Activated CD4-positive, alpha-beta T cell treated with anti-CD3 and anti-CD28 coated beads, Interleukin-2, amount 10 ng/mL, durations not matched to agents 24 days and 14 days (primary cell): ENCODE results near the gene MYL11. TPM values are rescaled to one million over a fixed set of nuclear protein-coding genes. Genes with fewer than 3 reads are reported as not detected.

Source experiments
- DNase-seq: peaks from one replicate; pipeline ENCODE4 v3.0.0; 2022
- H3K27ac Mint-ChIP-seq: one replicate; pipeline ENCODE4 v1.8.0; 2022; ENCODE audit warnings: mild to moderate bottlenecking, mixed read lengths
- H3K27me3 Mint-ChIP-seq: one replicate; pipeline ENCODE4 v1.8.0; 2022; ENCODE audit warnings: mixed read lengths
- H3K36me3 Mint-ChIP-seq: one replicate; pipeline ENCODE4 v1.8.0; 2022; ENCODE audit warnings: low read depth, mild to moderate bottlenecking, mixed read lengths
- H3K4me1 Mint-ChIP-seq: one replicate; pipeline ENCODE4 v1.8.0; 2021; ENCODE audit warnings: mixed read lengths
- H3K4me3 Mint-ChIP-seq: one replicate; pipeline ENCODE4 v1.8.0; 2022; ENCODE audit warnings: mild to moderate bottlenecking, moderate library complexity, mixed read lengths
- H3K9me3 Mint-ChIP-seq: one replicate; pipeline ENCODE4 v1.8.0; 2021; ENCODE audit warnings: mixed read lengths
- intact Hi-C: fragments of 100-400 bp; cut with micrococcal nuclease; formaldehyde crosslinking; loops from one replicate; pipeline ENCODE4 v1.15.1; 2023
- total RNA-seq: library from RNA; stranded (reverse); gene quantifications from 2 replicates; pipeline ENCODE4 v1.2.3, GENCODE V29; 2022

MYL11 gene
- total RNA-seq, 1 donor from 2014 or later, result 1.0 TPM

DNA sequence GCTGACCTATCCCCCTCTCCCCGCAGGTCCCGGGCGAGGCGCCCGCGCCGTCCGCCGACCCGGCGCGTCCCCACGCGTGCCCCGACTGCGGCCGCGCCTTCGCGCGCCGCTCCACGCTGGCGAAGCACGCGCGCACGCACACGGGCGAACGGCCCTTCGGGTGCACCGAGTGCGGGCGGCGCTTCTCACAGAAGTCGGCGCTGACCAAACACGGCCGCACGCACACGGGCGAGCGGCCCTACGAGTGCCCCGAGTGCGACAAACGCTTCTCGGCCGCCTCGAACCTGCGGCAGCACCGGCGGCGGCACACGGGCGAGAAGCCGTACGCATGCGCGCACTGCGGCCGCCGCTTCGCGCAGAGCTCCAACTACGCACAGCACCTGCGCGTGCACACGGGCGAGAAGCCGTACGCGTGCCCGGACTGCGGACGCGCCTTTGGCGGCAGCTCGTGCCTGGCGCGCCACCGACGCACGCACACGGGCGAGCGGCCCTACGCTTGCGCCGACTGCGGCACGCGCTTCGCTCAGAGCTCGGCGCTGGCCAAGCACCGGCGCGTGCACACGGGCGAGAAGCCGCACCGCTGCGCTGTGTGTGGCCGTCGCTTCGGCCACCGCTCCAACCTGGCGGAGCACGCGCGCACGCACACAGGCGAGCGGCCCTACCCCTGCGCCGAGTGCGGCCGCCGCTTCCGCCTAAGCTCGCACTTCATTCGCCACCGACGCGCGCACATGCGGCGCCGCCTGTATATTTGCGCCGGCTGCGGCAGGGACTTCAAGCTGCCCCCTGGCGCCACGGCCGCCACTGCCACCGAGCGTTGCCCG, 43.1 kb downstream of the MYL11 start:
- intact Hi-C loops, result loop anchor here (1.0 to 5.0 kb wide), 2 partner anchors 10 to 240 kb away; partner anchors contain the start of genes FBRS and ZNF771
- Mint-ChIP-seq H3K36me3 (peaks cover 44% of the 10 kb centered on the region), H3K27ac (peak overlapping the region; percentile 72), H3K4me3 (peak overlapping the region; percentile 65), H3K9me3 (no peaks in the 10 kb centered on the region), H3K4me1 (peaks cover 31% of the 10 kb centered on the region), H3K27me3 (no peaks in the 10 kb centered on the region)
- peak; percentile 97 for DNase-seq

DNA sequence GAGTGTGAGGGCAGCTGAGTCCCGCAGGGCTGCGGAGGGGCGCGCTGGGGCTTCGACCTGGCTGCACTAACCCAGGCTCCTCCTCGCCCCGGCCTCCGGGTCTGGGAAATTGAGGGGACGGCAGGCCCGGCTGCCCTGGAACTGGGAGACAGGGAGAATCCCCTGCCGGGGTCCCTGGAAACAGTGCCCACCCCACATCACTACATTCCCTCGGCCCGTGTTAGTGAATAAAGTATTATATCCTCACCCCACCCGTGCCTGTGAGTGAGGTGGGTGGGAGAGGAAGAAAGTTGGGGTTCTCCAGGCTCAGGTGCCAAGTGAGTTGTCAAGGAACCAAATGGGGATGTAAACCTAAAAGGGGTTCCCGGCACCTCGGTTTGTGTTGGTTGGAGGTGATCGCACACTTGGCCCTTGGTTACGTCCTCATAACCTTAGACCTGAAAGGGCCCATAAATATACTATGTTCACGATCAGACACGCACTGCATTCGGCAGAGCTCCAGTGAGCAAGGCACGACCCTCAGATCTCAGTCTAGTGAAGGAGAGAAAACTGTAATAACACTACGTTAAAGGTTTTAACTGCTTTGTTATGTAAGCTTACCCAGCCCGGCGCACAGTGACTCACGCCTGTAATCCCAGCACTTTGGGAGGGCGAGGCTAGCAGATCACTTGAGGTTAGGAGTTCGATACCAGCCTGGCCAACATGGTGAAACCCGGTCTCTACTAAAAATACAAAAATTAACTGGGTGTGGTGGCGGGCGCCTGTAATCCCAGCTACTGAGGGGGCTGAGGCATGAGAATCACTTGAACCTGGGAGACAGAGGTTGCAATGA, 44.0 kb downstream of the MYL11 start:
- intact Hi-C loops, result loop anchor here (5.0 kb wide), 1 partner anchor 239 kb away; the partner anchor contains the start of gene FBRS
- no peak for DNase-seq
- Mint-ChIP-seq H3K9me3 (no peaks in the 10 kb centered on the region), H3K36me3 (peaks cover 43% of the 10 kb centered on the region), H3K27ac (peak overlapping the region; percentile 72), H3K27me3 (no peaks in the 10 kb centered on the region), H3K4me3 (peak overlapping the region; percentile 65), H3K4me1 (peaks cover 29% of the 10 kb centered on the region)

DNA sequence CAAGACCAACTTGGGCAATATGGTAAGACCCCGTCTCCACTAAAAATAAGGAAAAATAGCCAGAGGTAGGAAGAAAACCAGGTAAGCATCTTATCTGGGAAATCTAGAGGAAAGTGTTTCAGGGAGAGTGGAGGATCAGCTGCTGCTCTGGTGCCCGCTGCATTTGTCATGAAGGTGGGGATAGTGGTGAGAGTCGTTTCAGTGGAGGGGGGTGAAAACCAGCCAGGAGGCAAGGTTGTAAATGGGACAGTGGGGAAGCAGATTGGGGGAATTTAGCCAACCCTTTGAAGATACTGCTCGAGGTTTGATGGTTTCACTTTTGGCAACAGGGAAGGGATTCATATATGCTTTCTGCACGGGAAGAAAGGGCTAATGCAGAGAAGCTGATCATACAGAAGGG, 46.4 kb downstream of the MYL11 start:
- Mint-ChIP-seq H3K4me1 (peaks cover 26% of the 10 kb centered on the region), H3K27ac (no peak overlapping the region)

More for the DNA sequence above, 46.4 kb downstream of the MYL11 start:
- Mint-ChIP-seq H3K36me3 (peaks cover 51% of the 10 kb centered on the region), H3K9me3 (no peaks in the 10 kb centered on the region), H3K4me3 (no peak overlapping the region), H3K27me3 (no peaks in the 10 kb centered on the region)
- intact Hi-C loops, result no loop called here
- no peak for DNase-seq

Other genes with a start within 250 kb of the MYL11 start
- 748 and 758 TPM in 2 replicates for gene CORO1A, start 191.2 kb upstream of the MYL11 start, total RNA-seq
- 280 and 300 TPM in 2 replicates for gene BOLA2B, start 181.1 kb upstream of the MYL11 start, total RNA-seq
- gene SLX1A, start 180.9 kb upstream of the MYL11 start, total RNA-seq, result 73.0 and 80.7 TPM in 2 replicates
- gene SULT1A3, start 175.5 kb upstream of the MYL11 start, total RNA-seq, result 15.6 and 24.5 TPM in 2 replicates
- 14.5 and 21.1 TPM in 2 replicates for gene NPIPB13, start 126.3 kb upstream of the MYL11 start, total RNA-seq
- gene CD2BP2, start 19.5 kb upstream of the MYL11 start, total RNA-seq, result 80.5 and 93.2 TPM in 2 replicates
- 68.9 TPM in 2 replicates for gene TBC1D10B, start 4.3 kb upstream of the MYL11 start, total RNA-seq
- 162 and 163 TPM in 2 replicates for gene SEPTIN1, start 7.8 kb downstream of the MYL11 start, total RNA-seq
- 16.5 and 18.3 TPM in 2 replicates for gene ZNF48, start 20.6 kb downstream of the MYL11 start, total RNA-seq
- 8.6 and 10.3 TPM in 2 replicates for gene ZNF771, start 32.8 kb downstream of the MYL11 start, total RNA-seq
- 167 and 176 TPM in 2 replicates for gene DCTPP1, start 55.2 kb downstream of the MYL11 start, total RNA-seq
- gene SEPHS2, start 71.1 kb downstream of the MYL11 start, total RNA-seq, result 79.7 and 80.2 TPM in 2 replicates
- 264 and 267 TPM in 2 replicates for gene ITGAL, start 97.9 kb downstream of the MYL11 start, total RNA-seq
- gene ZNF768, start 151.8 kb downstream of the MYL11 start, total RNA-seq, result 12.9 and 14.8 TPM in 2 replicates
- gene ZNF747, start 160.1 kb downstream of the MYL11 start, total RNA-seq, result 10.5 and 13.6 TPM in 2 replicates
- 13.9 and 14.9 TPM in 2 replicates for gene ZNF764, start 183.6 kb downstream of the MYL11 start, total RNA-seq
- gene ZNF688, start 196.9 kb downstream of the MYL11 start, total RNA-seq, result 6.6 and 8.0 TPM in 2 replicates
- gene ZNF785, start 210.9 kb downstream of the MYL11 start, total RNA-seq, result 17.1 and 17.8 TPM in 2 replicates
- 14.0 and 14.6 TPM in 2 replicates for gene ZNF689, start 235.6 kb downstream of the MYL11 start, total RNA-seq